ENCODE measurements around the gene TBC1D32.

GRCh38 chr6:121285041-121285440, 49.2 kb downstream of the TBC1D32 start:
- no peak for TF ChIP-seq CTCF (IDR thresholded peaks at IDR 0.05)
- no peak for TF ChIP-seq POLR2A (IDR thresholded peaks at IDR 0.05)
